Right ventricle myocardium superior (tissue), 1 donor: ENCODE measurements around the gene DNAJB4. TPM values are rescaled to one million over a fixed set of nuclear protein-coding genes. Genes with fewer than 3 reads are reported as not detected.
"Not testable (repeated sequence)": the region's sequence is repeated elsewhere in the genome, so short reads cannot be mapped to it uniquely, and the experiment has no call there.

Experiments
- ATAC-seq: fragments of 200-7000 bp; cut with Tn5 transposase; one replicate; pipeline ENCODE4 v1.9.1; 2020; ENCODE audit warnings: mild to moderate bottlenecking; ENCODE audit not compliant: poor library complexity
- DNase-seq: peaks from one replicate; pipeline ENCODE4 v3.0.0-alpha.2; 2020
- intact Hi-C: fragments of 100-400 bp; cut with DNase I; formaldehyde crosslinking; loops from one replicate; pipeline ENCODE4 v1.11.2; 2022
- total RNA-seq: library from RNA; stranded (reverse); fragmentation: NEBNext Ultra II Directional; extraction: Animal tissue kit (Norgen Biotek cat#: 25700); gene quantifications from one replicate; pipeline ENCODE4 v1.2.1, GENCODE V29; 2021
- donor health status: DM: no; HTN: yes; CAD: no; lungs with severe emphysema.

Gene DNAJB4
- total RNA-seq, 1 donor from 2014 or later: 99.0 TPM

GRCh38 chr1:78015148-78015547 lies 10.4 kb downstream of the DNAJB4 start:
- DNase-seq: no peak
- intact Hi-C loops: no loop called here
- peak; percentile 43 for ATAC-seq

GRCh38 chr1:78019024-78019423 lies 14.3 kb downstream of the DNAJB4 start:
- intact Hi-C loops: no loop called here
- ATAC-seq (no peak), DNase-seq (no peak)

- DNase-seq, ATAC-seq, intact Hi-C loops: not testable (repeated sequence)
These were observed 16.4 kb downstream of the DNAJB4 start for GRCh38 chr1:78021134-78021533.

- ATAC-seq (no peak), DNase-seq (no peak)
- intact Hi-C loops: no loop called here
These were observed 25.1 kb downstream of the DNAJB4 start for GRCh38 chr1:78029793-78030192.

GRCh38 chr1:78032996-78033796 lies 28.5 kb downstream of the DNAJB4 start:
- DNase-seq: no peak
- intact Hi-C loops: no loop called here
- ATAC-seq: peak; percentile 84

- ATAC-seq: peak; percentile 25
- intact Hi-C loops: no loop called here
- no peak for DNase-seq
These were observed 29.0 kb downstream of the DNAJB4 start for GRCh38 chr1:78033797-78034172.

- ATAC-seq (no peak), DNase-seq (no peak)
- intact Hi-C loops: no loop called here
These were observed 30.4 kb downstream of the DNAJB4 start for GRCh38 chr1:78035121-78035520.

- intact Hi-C loops: no loop called here
- ATAC-seq (no peak), DNase-seq (no peak)
These were observed 31.7 kb downstream of the DNAJB4 start for GRCh38 chr1:78036450-78036849.

GRCh38 chr1:78038071-78038470 lies 33.3 kb downstream of the DNAJB4 start:
- intact Hi-C loops: no loop called here
- DNase-seq (no peak), ATAC-seq (no peak)

- intact Hi-C loops: no loop called here
- ATAC-seq (no peak), DNase-seq (no peak)
These were observed 33.8 kb downstream of the DNAJB4 start for GRCh38 chr1:78038491-78038939.

- intact Hi-C loops: no loop called here
- no peak for DNase-seq
- no peak for ATAC-seq
These were observed 35.8 kb downstream of the DNAJB4 start for GRCh38 chr1:78040484-78041089.

GRCh38 chr1:78043436-78043835 lies 38.7 kb downstream of the DNAJB4 start:
- no peak for DNase-seq
- no peak for ATAC-seq

GRCh38 chr1:78044796-78045562 lies 40.2 kb downstream of the DNAJB4 start:
- intact Hi-C loops: loop anchor here (5.0 kb wide), 1 partner anchor 33 kb away; no protein-coding TSS in a partner anchor
- DNase-seq: no peak
- ATAC-seq: peak; percentile 10

More at GRCh38 chr1:78043436-78043835, 38.7 kb downstream of the DNAJB4 start:
- intact Hi-C loops: no loop called here

- intact Hi-C loops: loop anchor here (5.0 kb wide), 1 partner anchor 33 kb away; no protein-coding TSS in a partner anchor
- DNase-seq (no peak), ATAC-seq (no peak)
These were observed 40.8 kb downstream of the DNAJB4 start for GRCh38 chr1:78045563-78045925.

- DNase-seq: peak; percentile 58
- intact Hi-C loops: loop anchor here (2.0 to 5.0 kb wide), 2 partner anchors 34 to 67 kb away; partner anchors contain the start of gene FUBP1
- ATAC-seq: peak; percentile 74
These were observed 41.4 kb downstream of the DNAJB4 start, which contains the start of gene GIPC2 for GRCh38 chr1:78045926-78046778. GIPC2 (plus strand) TSS chr1:78045966; CDS start chr1:78046095, 129 bp downstream.

GRCh38 chr1:78047106-78047505 lies 42.4 kb downstream of the DNAJB4 start:
- ATAC-seq: peak; percentile 66
- intact Hi-C loops: loop anchor here (2.0 to 5.0 kb wide), 2 partner anchors 35 to 68 kb away; partner anchors contain the start of gene FUBP1

GRCh38 chr1:78047631-78048030 lies 42.9 kb downstream of the DNAJB4 start:
- DNase-seq (no peak), ATAC-seq (no peak)
- intact Hi-C loops: loop anchor here (2.0 to 5.0 kb wide), 2 partner anchors 35 to 69 kb away; partner anchors contain the start of gene FUBP1

More at GRCh38 chr1:78047106-78047505, 42.4 kb downstream of the DNAJB4 start:
- no peak for DNase-seq

- intact Hi-C loops: loop anchor here (5.0 kb wide), 1 partner anchor 36 kb away; no protein-coding TSS in a partner anchor
- ATAC-seq (no peak), DNase-seq (no peak)
These were observed 43.7 kb downstream of the DNAJB4 start for GRCh38 chr1:78048446-78048845.
